HCT116 (cell line): ENCODE results near the gene GNB4. TPM values are rescaled to one million over a fixed set of nuclear protein-coding genes. Genes with fewer than 3 reads are reported as not detected.

ENCODE experiments used
- ATAC-seq: fragments of 200-7000 bp; cut with Tn5 transposase; 2 replicates; pipeline ENCODE4 v1.9.1; 2020; ENCODE audit warnings: mild to moderate bottlenecking, moderate library complexity
- BruUV-seq: library from RNA; stranded (reverse); fragments of 400-500 nt; replicated peaks from 2 replicates; lab custom pipeline; 2021; lab: Mats Ljungman, UMichigan
- CTCF ChIA-PET: fragments of 300-600 bp; sonication (Branson Sonifier 250); formaldehyde crosslinking; loops from one replicate; lab custom pipeline; 2021; ENCODE audit warnings: antibody characterized with exemption; lab: Charles Lee
- POLR2A ChIA-PET: fragments of 300-600, 350-600 bp; sonication (Branson Sonifier 250); formaldehyde crosslinking; loops from one replicate; lab custom pipeline; 2021; ENCODE audit warnings: antibody characterized with exemption; lab: Charles Lee
- RAD21 ChIA-PET, 2 experiments: fragments of 300-600 bp; sonication (Branson Sonifier 250); formaldehyde crosslinking; loops; one replicate each; lab custom pipeline; 2023; ENCODE audit warnings: low total read pairs in 2 of 2; ENCODE audit not compliant: uncharacterized antibody in 2 of 2, unreplicated experiment in 2 of 2, low non-redundant PET in 1 of 2; lab: Charles Lee
- DNase-seq: peaks from one replicate; pipeline ENCODE4 v3.0.0-alpha.2; 2010; ENCODE audit warnings: low read depth, low spot score
- H2AFZ ChIP-seq: fragments of 200-600 bp; shearing (Covaris generic), sonication (generic); 2 replicates; pipeline ENCODE4 v1.6.1; 2017; ENCODE audit warnings: low read depth, mixed run types, mixed read lengths, antibody characterized with exemption, low read length; ENCODE audit not compliant: poor library complexity, severe bottlenecking
- H3K27ac ChIP-seq: 2 replicates; pipeline ENCODE4 v1.5.1; 2012; ENCODE audit warnings: low read depth, low read length
- H3K27me3 ChIP-seq: fragments of 200-600 bp; sonication (generic); 2 replicates; pipeline ENCODE4 v1.6.1; 2016; ENCODE audit warnings: mixed run types, low read length, mixed read lengths; ENCODE audit not compliant: insufficient read depth
- H3K36me3 ChIP-seq, 2 experiments: fragments of 200-500 bp in 1 of 2; fragments of 200-600 bp in 1 of 2; sonication (Bioruptor generic) in 1 of 2; sonication (generic) in 1 of 2; 2 replicates each; pipeline versions ENCODE4 v1.5.1 to v1.6.1; 2014 to 2016; ENCODE audit warnings: low read length in 2 of 2, inconsistent platforms in 1 of 2, mixed read lengths in 1 of 2, mixed run types in 1 of 2; ENCODE audit not compliant: insufficient read depth in 2 of 2, control insufficient read depth in 1 of 2
- H3K4me1 ChIP-seq, 2 experiments: fragments of 200-600 bp in 1 of 2; sonication (generic) in 1 of 2; 2 replicates each; pipeline versions ENCODE4 v1.5.1 to v1.6.1; 2012 to 2017; ENCODE audit warnings: low read length in 2 of 2, inconsistent platforms in 1 of 2, mild to moderate bottlenecking in 1 of 2, mixed read lengths in 1 of 2, mixed run types in 1 of 2, moderate library complexity in 1 of 2; ENCODE audit not compliant: insufficient read depth in 2 of 2, control insufficient read depth in 1 of 2
- H3K4me2 ChIP-seq: fragments of 200-600 bp; sonication (generic); 2 replicates; pipeline ENCODE4 v1.6.1; 2017; ENCODE audit warnings: mixed run types, low read length, mixed read lengths
- H3K4me3 ChIP-seq, 2 experiments: fragments of 200-600 bp in 1 of 2; sonication (generic) in 1 of 2; replicated peaks in 1 of 2; 2 replicates each; pipeline ENCODE4 v1.5.1; 2011 to 2016; ENCODE audit warnings: low read length in 2 of 2, control low read depth in 1 of 2, low read depth in 1 of 2, mild to moderate bottlenecking in 1 of 2, mixed read lengths in 1 of 2, mixed run types in 1 of 2
- H3K79me2 ChIP-seq: fragments of 200-600 bp; sonication (generic); 2 replicates; pipeline ENCODE4 v1.6.1; 2017; ENCODE audit warnings: mild to moderate bottlenecking, mixed run types, low read length, moderate library complexity, mixed read lengths; ENCODE audit not compliant: insufficient read depth
- H3K9ac ChIP-seq: fragments of 200-600 bp; sonication (generic); 2 replicates; pipeline ENCODE4 v1.6.1; 2016; ENCODE audit warnings: low read length, mixed read lengths
- H3K9me2 ChIP-seq: fragments of 200-600 bp; sonication (generic), shearing (Covaris generic); 2 replicates; pipeline ENCODE4 v1.6.1; 2017; ENCODE audit warnings: mixed run types, mild to moderate bottlenecking, moderate library complexity; ENCODE audit not compliant: insufficient read depth
- H3K9me3 ChIP-seq, 2 experiments: fragments of 200-500 bp in 1 of 2; fragments of 200-600 bp in 1 of 2; sonication (Bioruptor generic) in 1 of 2; sonication (generic) in 1 of 2; 2 replicates each; pipeline ENCODE4 v1.6.1; 2014 to 2017; ENCODE audit warnings: low read length in 2 of 2, mixed read lengths in 2 of 2, inconsistent platforms in 1 of 2, low read depth in 1 of 2, mild to moderate bottlenecking in 1 of 2, mixed run types in 1 of 2, moderate library complexity in 1 of 2; ENCODE audit not compliant: control insufficient read depth in 1 of 2, insufficient read depth in 1 of 2
- H4K20me1 ChIP-seq: fragments of 200-600 bp; sonication (generic), shearing (Covaris generic); 2 replicates; pipeline ENCODE4 v1.6.1; 2017; ENCODE audit warnings: mixed run types, mild to moderate bottlenecking, moderate library complexity; ENCODE audit not compliant: insufficient read depth
- CBX3 ChIP-seq: IDR thresholded peaks from 2 replicates; pipeline ENCODE4 v1.6.1; 2012; ENCODE audit warnings: low read depth
- ELF1 ChIP-seq: IDR thresholded peaks from 2 replicates; pipeline ENCODE4 v1.6.1; 2012; ENCODE audit warnings: low read depth, borderline replicate concordance
- EZH2 ChIP-seq: fragments of 200-600 bp; sonication (generic); IDR thresholded peaks from 2 replicates; pipeline ENCODE4 v1.6.1; 2017; ENCODE audit warnings: antibody characterized with exemption, mixed run types
- EZH2phosphoT487 ChIP-seq: fragments of 200-600 bp; IDR thresholded peaks from 2 replicates; pipeline ENCODE4 v1.6.1; 2018; ENCODE audit warnings: antibody characterized with exemption, borderline replicate concordance
- FOSL1 ChIP-seq: IDR thresholded peaks from 2 replicates; pipeline ENCODE4 v1.6.1; 2012; ENCODE audit warnings: low read depth
- JUND ChIP-seq: IDR thresholded peaks from 2 replicates; pipeline ENCODE4 v1.6.1; 2012
- MAX ChIP-seq: IDR thresholded peaks from 2 replicates; pipeline ENCODE4 v1.6.1; 2012
- POLR2A ChIP-seq: IDR thresholded peaks from 2 replicates; pipeline ENCODE4 v1.7.0; 2011; ENCODE audit warnings: borderline replicate concordance; ENCODE audit not compliant: insufficient read depth, insufficient read length; ENCODE audit errors: extremely low read depth
- POLR2AphosphoS5 ChIP-seq: IDR thresholded peaks from 2 replicates; pipeline ENCODE4 v1.6.1; 2011; ENCODE audit warnings: mild to moderate bottlenecking, low read depth, low read length, moderate library complexity
- RAD21 ChIP-seq: IDR thresholded peaks from 2 replicates; pipeline ENCODE4 v1.6.1; 2012; ENCODE audit warnings: low read depth, mild to moderate bottlenecking
- SIN3A ChIP-seq: IDR thresholded peaks from 2 replicates; pipeline ENCODE4 v1.6.1; 2012; ENCODE audit warnings: low read depth
- SP1 ChIP-seq: IDR thresholded peaks from 2 replicates; pipeline ENCODE4 v1.6.1; 2012; ENCODE audit warnings: low read depth
- SRF ChIP-seq: IDR thresholded peaks from 2 replicates; pipeline ENCODE4 v1.6.1; 2012; ENCODE audit warnings: low read depth
- TCF7L2 ChIP-seq: IDR thresholded peaks from 2 replicates; pipeline ENCODE4 v1.7.0; 2011; ENCODE audit warnings: borderline replicate concordance, inconsistent platforms; ENCODE audit not compliant: insufficient read depth, insufficient read length; ENCODE audit errors: extremely low read depth
- YY1 ChIP-seq: IDR thresholded peaks from 2 replicates; pipeline ENCODE4 v1.6.1; 2011; ENCODE audit warnings: low read length, low read depth, moderate library complexity, mild to moderate bottlenecking; ENCODE audit not compliant: insufficient replicate concordance; ENCODE audit errors: extremely low read depth
- ZFX ChIP-seq: fragments of 450-650 bp; IDR thresholded peaks from 2 replicates; pipeline ENCODE4 v1.6.1; 2017
- ZNF274 ChIP-seq: fragments of 200-500 bp; sonication (Bioruptor generic); IDR thresholded peaks from 2 replicates; pipeline ENCODE4 v1.6.1; 2014; ENCODE audit warnings: mild to moderate bottlenecking, low read depth, low read length, inconsistent platforms
- intact Hi-C: fragments of 100-400 bp; cut with micrococcal nuclease; formaldehyde crosslinking; loops from 2 replicates; pipeline ENCODE4 v1.10.0; 2022
- total RNA-seq: library from RNA; stranded (reverse); gene quantifications from one replicate; pipeline ENCODE4 v1.2.1, GENCODE V29; 2021; ENCODE audit not compliant: unreplicated experiment
- TF ChIP-seq, protein P1 (sequence below), 3 experiments: fragments of 200-600 bp in 1 of 3; sonication (generic) in 1 of 3; IDR thresholded peaks in 2 of 3; conservative IDR thresholded peaks in 1 of 3; 2 replicates each; pipeline ENCODE4 v1.5.1; 2012 to 2017; ENCODE audit warnings: low read depth in 2 of 3, low read length in 2 of 3, antibody characterized with exemption in 1 of 3, borderline replicate concordance in 1 of 3, control low read depth in 1 of 3, mild to moderate bottlenecking in 1 of 3, mixed read lengths in 1 of 3, mixed run types in 1 of 3, moderate library complexity in 1 of 3; ENCODE audit not compliant: insufficient read depth in 1 of 3
- TF ChIP-seq, protein P2 (sequence below): IDR thresholded peaks from 2 replicates; pipeline ENCODE4 v1.6.1; 2011; ENCODE audit warnings: mild to moderate bottlenecking, low read length, moderate library complexity; ENCODE audit not compliant: insufficient replicate concordance; ENCODE audit errors: extremely low read depth
- TF ChIP-seq, protein P3 (sequence below): IDR thresholded peaks from 2 replicates; pipeline ENCODE4 v1.6.1; 2012

Gene GNB4
- total RNA-seq, 1 experiment from 2014 or later = 0.10 TPM

GRCh38 chr3:179355996-179356395 is 95.3 kb downstream of the GNB4 start:
- no peak overlapping the region for H3K4me2 ChIP-seq
- intact Hi-C loops = no loop called here
- no peak overlapping the region for H2AFZ ChIP-seq
- no peaks in the 10 kb centered on the region for H3K79me2 ChIP-seq
- no peak for DNase-seq
- H3K9me2 ChIP-seq = no peaks in the 10 kb centered on the region
- TF ChIP-seq TCF7L2 = no peak
- TF ChIP-seq YY1 = no peak
- TF ChIP-seq, protein P1, sequence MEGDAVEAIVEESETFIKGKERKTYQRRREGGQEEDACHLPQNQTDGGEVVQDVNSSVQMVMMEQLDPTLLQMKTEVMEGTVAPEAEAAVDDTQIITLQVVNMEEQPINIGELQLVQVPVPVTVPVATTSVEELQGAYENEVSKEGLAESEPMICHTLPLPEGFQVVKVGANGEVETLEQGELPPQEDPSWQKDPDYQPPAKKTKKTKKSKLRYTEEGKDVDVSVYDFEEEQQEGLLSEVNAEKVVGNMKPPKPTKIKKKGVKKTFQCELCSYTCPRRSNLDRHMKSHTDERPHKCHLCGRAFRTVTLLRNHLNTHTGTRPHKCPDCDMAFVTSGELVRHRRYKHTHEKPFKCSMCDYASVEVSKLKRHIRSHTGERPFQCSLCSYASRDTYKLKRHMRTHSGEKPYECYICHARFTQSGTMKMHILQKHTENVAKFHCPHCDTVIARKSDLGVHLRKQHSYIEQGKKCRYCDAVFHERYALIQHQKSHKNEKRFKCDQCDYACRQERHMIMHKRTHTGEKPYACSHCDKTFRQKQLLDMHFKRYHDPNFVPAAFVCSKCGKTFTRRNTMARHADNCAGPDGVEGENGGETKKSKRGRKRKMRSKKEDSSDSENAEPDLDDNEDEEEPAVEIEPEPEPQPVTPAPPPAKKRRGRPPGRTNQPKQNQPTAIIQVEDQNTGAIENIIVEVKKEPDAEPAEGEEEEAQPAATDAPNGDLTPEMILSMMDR (IDR thresholded peaks at IDR 0.05 in 2 of 3, conservative IDR thresholded peaks at IDR 0.05 in 1 of 3; ENCODE audit: borderline replicate concordance in 1 of 3, insufficient read depth in 1 of 3, low read depth in 2 of 3, low read length in 2 of 3) = no peak
- TF ChIP-seq EZH2phosphoT487 = no peak
- TF ChIP-seq JUND = no peak
- TF ChIP-seq CBX3 = no peak
- TF ChIP-seq EZH2 = no peak
- TF ChIP-seq POLR2A = no peak
- no peak for TF ChIP-seq SIN3A
- no peak for TF ChIP-seq RAD21
- no peak for TF ChIP-seq FOSL1
- no peak for TF ChIP-seq ZFX
- no peak for TF ChIP-seq SP1
- no peak for TF ChIP-seq POLR2AphosphoS5
- no peak for TF ChIP-seq ZNF274
- TF ChIP-seq MAX = no peak
- TF ChIP-seq, protein P2, sequence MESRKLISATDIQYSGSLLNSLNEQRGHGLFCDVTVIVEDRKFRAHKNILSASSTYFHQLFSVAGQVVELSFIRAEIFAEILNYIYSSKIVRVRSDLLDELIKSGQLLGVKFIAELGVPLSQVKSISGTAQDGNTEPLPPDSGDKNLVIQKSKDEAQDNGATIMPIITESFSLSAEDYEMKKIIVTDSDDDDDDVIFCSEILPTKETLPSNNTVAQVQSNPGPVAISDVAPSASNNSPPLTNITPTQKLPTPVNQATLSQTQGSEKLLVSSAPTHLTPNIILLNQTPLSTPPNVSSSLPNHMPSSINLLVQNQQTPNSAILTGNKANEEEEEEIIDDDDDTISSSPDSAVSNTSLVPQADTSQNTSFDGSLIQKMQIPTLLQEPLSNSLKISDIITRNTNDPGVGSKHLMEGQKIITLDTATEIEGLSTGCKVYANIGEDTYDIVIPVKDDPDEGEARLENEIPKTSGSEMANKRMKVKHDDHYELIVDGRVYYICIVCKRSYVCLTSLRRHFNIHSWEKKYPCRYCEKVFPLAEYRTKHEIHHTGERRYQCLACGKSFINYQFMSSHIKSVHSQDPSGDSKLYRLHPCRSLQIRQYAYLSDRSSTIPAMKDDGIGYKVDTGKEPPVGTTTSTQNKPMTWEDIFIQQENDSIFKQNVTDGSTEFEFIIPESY = no peak
- no peak for TF ChIP-seq ELF1
- TF ChIP-seq, protein P3, sequence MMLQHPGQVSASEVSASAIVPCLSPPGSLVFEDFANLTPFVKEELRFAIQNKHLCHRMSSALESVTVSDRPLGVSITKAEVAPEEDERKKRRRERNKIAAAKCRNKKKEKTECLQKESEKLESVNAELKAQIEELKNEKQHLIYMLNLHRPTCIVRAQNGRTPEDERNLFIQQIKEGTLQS = no peak
- no peak for TF ChIP-seq SRF
- no peaks in the 10 kb centered on the region for H3K27me3 ChIP-seq
- H3K27ac ChIP-seq = no peak overlapping the region
- ATAC-seq = no peak
- H3K36me3 ChIP-seq = peaks cover 19 to 22% of the 10 kb centered on the region in 2 experiments; a peak in 3 of 4 replicates
- ChIA-PET CTCF (no interaction called here), POLR2A (no interaction called here), RAD21 (no interaction called here)
- H3K4me1 ChIP-seq = no peaks in the 10 kb centered on the region
- H3K4me3 ChIP-seq = no peak overlapping the region
- H4K20me1 ChIP-seq = no peaks in the 10 kb centered on the region
- no TSS peak for BruUV-seq
- H3K9ac ChIP-seq = no peak overlapping the region
- H3K9me3 ChIP-seq = no peaks in the 10 kb centered on the region
